Prostate gland (tissue), 2 donors: Measurements from ENCODE around the gene SPINT4.

Experiments used
- CTCF ChIP-seq, 4 experiments: fragments of 200-600 bp in 2 of 4; fragments of 450-650 bp in 2 of 4; sonication (generic) in 2 of 4; IDR thresholded peaks; 1 replicate in 3 of 4; 2 replicates in 1 of 4; pipeline ENCODE4 v1.5.1; 2016 to 2019; ENCODE audit warnings: antibody characterized with exemption in 4 of 4, mild to moderate bottlenecking in 2 of 4, moderate library complexity in 2 of 4
- POLR2A ChIP-seq: fragments of 450-650 bp; IDR thresholded peaks from one replicate; pipeline ENCODE4 v1.6.1; 2016; ENCODE audit warnings: antibody characterized with exemption, mild to moderate bottlenecking

- peak; percentile 94 to 96 (median 95) for TF ChIP-seq CTCF (IDR thresholded peaks at IDR 0.05)
- no peak for TF ChIP-seq POLR2A
Measured at GRCh38 chr20:45771182-45771759, 49.1 kb downstream of the SPINT4 start.
